GM21723 (cell line): ENCODE results near the gene HBB.

Experiments used
- ATAC-seq: cut with Tn5 transposase; IDR thresholded peaks from one replicate; pipeline ENCODE4 v1.9.1; 2021; ENCODE audit warnings: mild to moderate bottlenecking, moderate library complexity; ENCODE audit not compliant: unreplicated experiment

HBB gene

GRCh38 chr11:5247472-5248192, 20.8 kb upstream of the HBB start:
- no peak for ATAC-seq

DNA sequence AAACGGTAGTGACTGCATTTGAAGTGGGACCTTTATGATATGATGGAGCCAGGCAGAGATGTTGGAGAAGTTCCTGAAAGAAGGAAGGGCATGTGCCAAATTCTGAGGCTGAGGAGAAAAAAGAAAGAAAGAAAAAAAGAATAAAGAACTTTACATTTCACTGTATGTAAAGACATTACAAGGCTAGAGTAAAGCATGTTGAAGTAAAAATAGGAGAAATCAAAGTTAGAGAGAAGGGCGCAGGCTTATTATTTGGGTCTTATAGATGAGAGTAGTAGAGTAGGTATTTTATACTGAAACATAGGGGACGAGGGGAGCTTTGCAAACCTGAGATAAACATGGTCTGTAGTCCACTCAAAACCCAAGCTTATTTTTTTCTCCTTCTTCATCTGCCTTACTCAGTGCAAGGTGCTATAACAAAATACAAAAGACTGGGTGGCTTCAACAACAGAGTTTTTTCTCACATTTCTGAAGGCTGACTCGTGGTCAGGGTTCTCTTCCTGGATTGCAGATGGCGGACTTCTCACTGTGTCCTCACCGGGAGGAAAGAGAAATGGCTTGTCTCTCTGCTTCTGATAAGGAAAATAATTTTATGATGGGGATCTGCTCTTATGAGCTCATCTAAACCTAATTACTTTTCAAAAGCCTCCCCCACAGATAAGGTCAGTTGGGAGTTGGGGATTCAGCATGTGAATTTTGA, 20.1 kb upstream of the HBB start:
- no peak for ATAC-seq

DNA sequence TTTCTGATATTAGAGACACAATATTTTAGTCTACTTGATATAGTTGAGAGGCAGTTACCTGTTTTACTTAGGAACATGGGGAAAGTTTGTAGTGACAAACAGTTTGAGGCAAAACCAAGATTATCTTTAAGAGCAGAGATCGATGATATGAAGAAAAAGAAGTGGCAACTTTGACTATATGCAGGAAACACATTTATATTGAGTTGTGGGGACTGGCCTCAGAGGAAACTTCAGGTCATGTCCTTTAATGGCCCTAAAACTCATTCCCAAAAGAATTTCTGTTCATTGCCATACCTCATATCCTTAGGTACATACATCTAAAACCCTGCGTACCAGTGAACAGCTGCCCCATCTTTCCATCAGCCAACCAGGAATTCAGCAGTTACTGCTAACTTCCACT, 18.3 kb upstream of the HBB start:
- ATAC-seq: no peak

GRCh38 chr11:5243816-5244180, 16.9 kb upstream of the HBB start:
- ATAC-seq: no peak

DNA sequence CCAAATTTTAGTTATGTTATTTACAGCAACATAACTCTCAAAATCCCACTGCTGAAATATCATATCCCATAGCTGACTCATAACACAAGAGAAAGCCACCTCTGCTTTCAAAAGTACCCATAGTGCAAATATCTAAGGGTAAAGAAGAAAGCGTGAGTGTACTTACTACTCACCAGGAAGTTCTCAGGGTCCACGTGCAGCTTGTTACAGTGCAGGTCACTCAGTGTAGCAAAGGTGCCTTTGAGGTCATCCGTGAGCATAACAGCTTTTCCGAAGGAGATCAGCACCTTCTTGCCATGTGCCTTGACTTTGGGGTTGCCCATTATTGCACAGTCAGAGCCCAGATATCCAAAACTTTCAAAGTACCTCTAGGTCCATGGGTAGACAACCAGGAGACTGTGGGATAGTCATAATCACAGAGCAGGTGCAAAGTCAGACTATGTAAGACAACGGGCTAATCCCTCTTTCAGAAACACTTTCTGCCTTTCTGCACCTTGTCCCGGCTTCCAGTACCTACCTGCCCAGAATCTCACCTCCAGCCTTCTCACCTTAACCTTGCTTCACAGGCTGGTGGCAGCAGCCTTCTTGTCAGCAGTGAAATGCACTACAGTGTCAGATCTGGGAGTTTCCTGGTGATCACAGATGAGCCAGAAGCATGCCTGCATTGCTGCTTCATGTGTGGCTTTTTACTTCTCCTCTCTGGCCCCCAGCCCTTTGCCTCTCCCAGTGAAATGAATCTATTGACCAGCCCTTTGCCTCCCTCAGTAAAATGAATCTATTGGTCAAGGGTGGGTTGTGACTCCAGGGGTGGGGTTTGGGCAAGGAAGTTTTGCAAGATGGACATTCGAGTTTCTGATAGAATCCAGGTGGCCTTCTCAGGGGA, 16.3 kb upstream of the HBB start:
- ATAC-seq: peak; percentile 66

GRCh38 chr11:5242208-5242607, 15.3 kb upstream of the HBB start:
- no peak for ATAC-seq

- no peak for ATAC-seq
Measured at GRCh38 chr11:5241458-5241857, 14.6 kb upstream of the HBB start.

DNA sequence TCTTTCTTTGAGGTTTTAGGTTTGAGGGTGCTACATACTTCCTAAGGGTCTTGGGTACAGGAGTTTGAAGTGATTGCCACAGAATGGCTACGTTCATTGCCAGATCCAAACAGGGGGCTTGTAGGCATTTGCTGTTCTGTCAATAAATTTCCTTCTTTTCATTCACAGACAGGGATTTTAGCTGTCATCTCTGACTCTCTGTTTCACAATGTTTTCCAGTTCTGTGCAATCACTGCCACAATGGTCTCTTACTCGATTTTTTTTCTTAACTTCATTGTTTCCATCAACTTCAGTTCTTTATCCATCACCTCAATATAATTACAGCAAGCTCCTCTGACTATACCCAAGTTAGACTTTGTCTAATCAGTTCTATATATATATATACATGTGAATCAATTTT, 13.6 kb upstream of the HBB start:
- ATAC-seq: no peak

- no peak for ATAC-seq
Measured at GRCh38 chr11:5240056-5240455, 13.2 kb upstream of the HBB start.

DNA sequence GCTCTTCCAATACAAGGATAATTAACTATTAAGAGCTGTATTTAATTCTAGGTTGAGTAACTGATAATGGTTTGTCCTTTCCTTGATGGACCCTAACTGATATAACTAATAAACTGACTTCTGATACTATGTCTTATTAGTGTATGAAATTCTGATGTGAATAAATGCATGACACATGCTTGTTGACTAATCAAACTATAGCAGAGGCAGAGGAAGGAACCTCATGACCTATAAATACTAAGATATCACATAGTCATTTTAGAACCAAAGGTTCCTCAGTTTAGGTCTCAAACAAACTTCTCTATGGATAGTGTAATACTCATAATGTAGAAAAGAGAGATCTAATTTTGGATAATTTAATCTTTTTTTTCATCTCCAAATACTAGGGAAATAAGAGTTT, 12.2 kb upstream of the HBB start:
- no peak for ATAC-seq

DNA sequence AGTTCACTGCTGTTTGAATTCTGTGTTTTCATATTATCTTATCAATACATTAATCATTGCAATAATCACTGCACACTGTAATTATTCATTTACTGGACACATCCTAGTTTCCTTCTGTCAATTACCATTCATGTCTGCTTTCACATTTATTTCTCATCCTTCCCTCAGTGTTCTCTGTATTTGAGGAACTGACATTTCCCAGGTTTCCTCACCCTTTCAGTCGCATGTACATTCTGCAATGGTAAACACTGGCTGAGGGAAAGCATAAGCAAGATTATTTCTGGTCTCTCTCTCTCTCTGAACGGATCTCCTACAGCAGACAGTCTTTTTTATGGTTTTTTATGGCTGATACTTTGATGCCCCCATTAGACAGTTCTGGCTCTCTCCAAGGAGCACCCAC, 11.6 kb upstream of the HBB start:
- ATAC-seq: no peak

DNA sequence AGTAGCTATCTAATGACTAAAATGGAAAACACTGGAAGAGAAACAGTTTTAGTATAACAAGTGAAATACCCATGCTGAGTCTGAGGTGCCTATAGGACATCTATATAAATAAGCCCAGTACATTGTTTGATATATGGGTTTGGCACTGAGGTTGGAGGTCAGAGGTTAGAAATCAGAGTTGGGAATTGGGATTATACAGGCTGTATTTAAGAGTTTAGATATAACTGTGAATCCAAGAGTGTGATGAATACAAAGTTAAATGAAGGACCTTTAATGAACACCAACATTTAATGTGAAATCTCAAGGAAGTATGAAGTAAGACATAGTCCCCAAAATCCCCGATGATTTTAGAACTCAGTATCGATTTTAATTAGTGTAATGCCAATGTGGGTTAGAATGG, 10.5 kb upstream of the HBB start:
- ATAC-seq: no peak

- no peak for ATAC-seq
Measured at GRCh38 chr11:5235364-5236095, 8.7 kb upstream of the HBB start.

DNA sequence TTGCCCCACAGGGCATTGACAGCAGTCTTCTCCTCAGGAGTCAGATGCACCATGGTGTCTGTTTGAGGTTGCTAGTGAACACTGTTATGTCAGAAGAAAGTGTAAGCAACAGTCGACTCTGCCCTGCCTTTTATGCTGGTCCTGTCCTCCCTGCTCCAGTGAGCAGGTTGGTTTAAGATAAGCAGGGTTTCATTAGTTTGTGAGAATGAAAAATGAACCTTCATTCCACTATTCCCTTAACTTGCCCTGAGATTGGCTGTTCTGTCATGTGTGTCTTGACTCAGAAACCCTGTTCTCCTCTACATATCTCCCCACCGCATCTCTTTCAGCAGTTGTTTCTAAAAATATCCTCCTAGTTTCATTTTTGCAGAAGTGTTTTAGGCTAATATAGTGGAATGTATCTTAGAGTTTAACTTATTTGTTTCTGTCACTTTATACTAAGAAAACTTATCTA, 7.5 kb upstream of the HBB start, which contains the start of gene HBD:
Gene HBD, minus strand, starts transcription at position 103 of the 454 bp plus-strand sequence. Its CDS starts 50 bp downstream, at position 53.
- ATAC-seq: peak; percentile 90

- no peak for ATAC-seq
Measured at GRCh38 chr11:5233307-5233706, 6.4 kb upstream of the HBB start.

DNA sequence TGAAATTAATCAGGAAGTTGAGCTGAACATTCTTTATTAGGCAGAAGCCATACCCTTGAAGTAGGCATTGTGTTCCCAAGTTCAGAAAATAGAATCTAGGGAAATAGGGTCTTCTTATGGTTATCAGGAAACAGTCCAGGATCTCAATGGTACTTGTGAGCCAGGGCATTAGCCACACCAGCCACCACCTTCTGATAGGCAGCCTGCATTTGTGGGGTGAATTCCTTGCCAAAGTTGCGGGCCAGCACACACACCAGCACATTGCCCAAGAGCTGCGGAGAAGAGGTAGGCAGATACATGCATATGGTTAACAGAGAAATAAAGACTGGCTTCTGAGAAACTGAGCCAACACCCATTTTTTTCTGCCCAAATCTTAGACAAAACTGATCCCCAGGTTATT, 6.0 kb upstream of the HBB start:
- ATAC-seq: no peak

GRCh38 chr11:5232176-5232575, 5.3 kb upstream of the HBB start:
- no peak for ATAC-seq

- ATAC-seq: no peak
Measured at GRCh38 chr11:5231111-5231510, 4.2 kb upstream of the HBB start.

GRCh38 chr11:5230266-5230665, 3.4 kb upstream of the HBB start:
- no peak for ATAC-seq

DNA sequence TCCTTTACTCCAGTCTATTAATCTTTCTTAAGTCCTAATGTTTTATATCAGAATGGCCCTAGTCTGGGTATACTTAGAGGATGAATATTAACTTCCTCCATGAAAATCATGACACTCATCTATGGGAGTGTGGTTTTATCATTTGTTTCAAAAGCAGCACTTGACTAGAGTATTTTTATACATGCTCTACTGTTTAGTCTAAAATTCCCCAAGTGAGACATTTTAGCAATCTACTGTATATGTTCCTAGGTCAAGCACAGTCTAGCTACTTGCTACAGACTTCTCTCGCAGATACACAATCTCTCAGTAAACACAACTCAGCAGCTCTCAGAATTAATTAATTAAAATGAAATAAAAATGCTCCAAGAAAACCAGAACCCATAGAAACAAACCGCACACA, 2.9 kb upstream of the HBB start:
- no peak for ATAC-seq

DNA sequence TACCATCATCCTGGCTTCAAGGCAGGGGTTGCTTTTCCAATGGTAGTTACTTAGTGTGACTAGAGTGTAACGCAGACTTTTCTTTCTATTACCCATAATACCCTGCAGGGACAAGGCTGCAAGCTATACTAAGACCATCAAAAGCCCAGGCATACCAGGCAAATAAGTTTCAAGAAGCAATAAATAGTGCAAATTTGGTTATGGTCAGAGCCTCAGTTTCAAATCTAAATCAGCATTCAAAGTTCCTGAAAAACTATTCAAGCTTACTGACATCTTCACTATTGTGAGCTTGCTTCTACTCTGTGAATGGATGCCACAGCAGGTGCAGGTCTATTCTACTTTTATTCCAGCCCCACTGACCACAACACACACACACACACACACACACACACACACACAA, 2.5 kb upstream of the HBB start:
- ATAC-seq: no peak
